Neural cell (in vitro differentiated cells): Measurements from ENCODE around the gene CXCR1.

Experiments used
- CTCF ChIP-seq: fragments of 450-650 bp; IDR thresholded peaks from 2 replicates; pipeline ENCODE4 v1.5.1; 2014; ENCODE audit warnings: antibody characterized with exemption, mild to moderate bottlenecking, moderate library complexity; ENCODE audit not compliant: poor library complexity, severe bottlenecking
- EP300 ChIP-seq: fragments of 450-650 bp; conservative IDR thresholded peaks from 2 replicates; pipeline ENCODE4 v1.6.1; 2014; ENCODE audit warnings: antibody characterized with exemption, mild to moderate bottlenecking, moderate library complexity; ENCODE audit not compliant: poor library complexity, severe bottlenecking
- EZH2 ChIP-seq: fragments of 200-600, 300-800 bp; shearing (Covaris generic), sonication (generic); IDR thresholded peaks from 2 replicates; pipeline ENCODE4 v1.6.1; 2014; ENCODE audit warnings: antibody characterized with exemption, low read length, borderline replicate concordance, mild to moderate bottlenecking; ENCODE audit not compliant: insufficient read depth, poor library complexity, severe bottlenecking
- MXI1 ChIP-seq: fragments of 450-650 bp; conservative IDR thresholded peaks from 2 replicates; pipeline ENCODE4 v1.6.1; 2014; ENCODE audit warnings: antibody characterized with exemption, mild to moderate bottlenecking; ENCODE audit not compliant: poor library complexity, severe bottlenecking
- POLR2AphosphoS5 ChIP-seq: IDR thresholded peaks from 2 replicates; pipeline ENCODE4 v1.6.1; 2012
- RAD21 ChIP-seq: fragments of 450-650 bp; conservative IDR thresholded peaks from 2 replicates; pipeline ENCODE4 v1.6.1; 2014; ENCODE audit warnings: antibody characterized with exemption, mild to moderate bottlenecking, moderate library complexity
- SMC3 ChIP-seq: fragments of 450-650 bp; conservative IDR thresholded peaks from 2 replicates; pipeline ENCODE4 v1.6.1; 2014; ENCODE audit warnings: antibody characterized with exemption, mild to moderate bottlenecking, moderate library complexity; ENCODE audit not compliant: poor library complexity
- TAF1 ChIP-seq: IDR thresholded peaks from 2 replicates; pipeline ENCODE4 v1.6.1; 2012; ENCODE audit warnings: low read depth
- TF ChIP-seq, protein P1 (sequence below): IDR thresholded peaks from 2 replicates; pipeline ENCODE4 v1.6.1; 2012; ENCODE audit warnings: borderline replicate concordance

GRCh38 chr2:218152172-218152571, 14.6 kb downstream of the CXCR1 start:
- TF ChIP-seq RAD21 (no peak), CTCF (no peak), EZH2 (no peak), POLR2AphosphoS5 (no peak), SMC3 (no peak), TAF1 (no peak), EP300 (no peak), MXI1 (no peak)
- TF ChIP-seq, protein P1, sequence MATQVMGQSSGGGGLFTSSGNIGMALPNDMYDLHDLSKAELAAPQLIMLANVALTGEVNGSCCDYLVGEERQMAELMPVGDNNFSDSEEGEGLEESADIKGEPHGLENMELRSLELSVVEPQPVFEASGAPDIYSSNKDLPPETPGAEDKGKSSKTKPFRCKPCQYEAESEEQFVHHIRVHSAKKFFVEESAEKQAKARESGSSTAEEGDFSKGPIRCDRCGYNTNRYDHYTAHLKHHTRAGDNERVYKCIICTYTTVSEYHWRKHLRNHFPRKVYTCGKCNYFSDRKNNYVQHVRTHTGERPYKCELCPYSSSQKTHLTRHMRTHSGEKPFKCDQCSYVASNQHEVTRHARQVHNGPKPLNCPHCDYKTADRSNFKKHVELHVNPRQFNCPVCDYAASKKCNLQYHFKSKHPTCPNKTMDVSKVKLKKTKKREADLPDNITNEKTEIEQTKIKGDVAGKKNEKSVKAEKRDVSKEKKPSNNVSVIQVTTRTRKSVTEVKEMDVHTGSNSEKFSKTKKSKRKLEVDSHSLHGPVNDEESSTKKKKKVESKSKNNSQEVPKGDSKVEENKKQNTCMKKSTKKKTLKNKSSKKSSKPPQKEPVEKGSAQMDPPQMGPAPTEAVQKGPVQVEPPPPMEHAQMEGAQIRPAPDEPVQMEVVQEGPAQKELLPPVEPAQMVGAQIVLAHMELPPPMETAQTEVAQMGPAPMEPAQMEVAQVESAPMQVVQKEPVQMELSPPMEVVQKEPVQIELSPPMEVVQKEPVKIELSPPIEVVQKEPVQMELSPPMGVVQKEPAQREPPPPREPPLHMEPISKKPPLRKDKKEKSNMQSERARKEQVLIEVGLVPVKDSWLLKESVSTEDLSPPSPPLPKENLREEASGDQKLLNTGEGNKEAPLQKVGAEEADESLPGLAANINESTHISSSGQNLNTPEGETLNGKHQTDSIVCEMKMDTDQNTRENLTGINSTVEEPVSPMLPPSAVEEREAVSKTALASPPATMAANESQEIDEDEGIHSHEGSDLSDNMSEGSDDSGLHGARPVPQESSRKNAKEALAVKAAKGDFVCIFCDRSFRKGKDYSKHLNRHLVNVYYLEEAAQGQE = no peak
